ENCODE data around the gene TYW1B.
"Not testable (repeated sequence)": the region's sequence is repeated elsewhere in the genome, so short reads cannot be mapped to it uniquely, and the experiment has no call there.

DNA sequence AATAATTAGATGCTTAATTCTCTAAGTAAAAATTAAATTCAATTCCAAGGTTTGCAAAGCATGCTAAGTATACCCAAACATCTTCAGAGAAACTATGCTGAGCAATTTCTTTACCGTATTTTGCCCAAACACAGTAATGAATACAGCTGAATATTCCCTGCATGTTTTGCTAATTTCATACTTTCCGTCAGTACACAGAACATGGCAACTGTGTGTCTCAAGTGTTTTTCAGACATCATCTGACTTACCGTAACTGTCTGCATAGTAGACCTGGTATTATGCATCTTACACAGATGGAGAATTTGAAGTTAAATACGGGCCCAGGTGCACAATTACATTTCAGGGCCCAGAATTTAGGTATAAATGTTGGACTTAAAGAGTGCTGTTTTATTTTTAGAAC is 15.2 kb upstream of the TYW1B start:
- TF ChIP-seq, protein P1, sequence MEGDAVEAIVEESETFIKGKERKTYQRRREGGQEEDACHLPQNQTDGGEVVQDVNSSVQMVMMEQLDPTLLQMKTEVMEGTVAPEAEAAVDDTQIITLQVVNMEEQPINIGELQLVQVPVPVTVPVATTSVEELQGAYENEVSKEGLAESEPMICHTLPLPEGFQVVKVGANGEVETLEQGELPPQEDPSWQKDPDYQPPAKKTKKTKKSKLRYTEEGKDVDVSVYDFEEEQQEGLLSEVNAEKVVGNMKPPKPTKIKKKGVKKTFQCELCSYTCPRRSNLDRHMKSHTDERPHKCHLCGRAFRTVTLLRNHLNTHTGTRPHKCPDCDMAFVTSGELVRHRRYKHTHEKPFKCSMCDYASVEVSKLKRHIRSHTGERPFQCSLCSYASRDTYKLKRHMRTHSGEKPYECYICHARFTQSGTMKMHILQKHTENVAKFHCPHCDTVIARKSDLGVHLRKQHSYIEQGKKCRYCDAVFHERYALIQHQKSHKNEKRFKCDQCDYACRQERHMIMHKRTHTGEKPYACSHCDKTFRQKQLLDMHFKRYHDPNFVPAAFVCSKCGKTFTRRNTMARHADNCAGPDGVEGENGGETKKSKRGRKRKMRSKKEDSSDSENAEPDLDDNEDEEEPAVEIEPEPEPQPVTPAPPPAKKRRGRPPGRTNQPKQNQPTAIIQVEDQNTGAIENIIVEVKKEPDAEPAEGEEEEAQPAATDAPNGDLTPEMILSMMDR (IDR thresholded peaks at IDR 0.05; ENCODE audit: poor library complexity) = not testable (repeated sequence)
- not testable (repeated sequence) for TF ChIP-seq EZH2phosphoT487 (IDR thresholded peaks at IDR 0.05; ENCODE audit: low read depth, severe bottlenecking, unreplicated experiment)

Measured in hepatocyte (in vitro differentiated cells).